CD8-positive, alpha-beta memory T cell (primary cell): Measurements from ENCODE around the gene OLFM4. TPM values are rescaled to one million over a fixed set of nuclear protein-coding genes. Genes with fewer than 3 reads are reported as not detected.

Experiments
- CTCF ChIA-PET: fragments of 350-600 bp; sonication (Branson Sonifier 250); formaldehyde crosslinking; loops from one replicate; lab custom pipeline; 2021; ENCODE audit warnings: antibody characterized with exemption; lab: Charles Lee
- POLR2A ChIA-PET: fragments of 350-600 bp; sonication (Branson Sonifier 250); formaldehyde crosslinking; loops from one replicate; lab custom pipeline; 2021; ENCODE audit warnings: antibody characterized with exemption; lab: Charles Lee
- DNase-seq, 5 donors: peaks; one replicate each; pipeline versions ENCODE4 v3.0.0 to v3.0.0-alpha.2; 2020 to 2022; ENCODE audit warnings: mixed read lengths in 1 of 5
- H3K27ac ChIP-seq: one replicate; pipeline ENCODE4 v1.7.0; 2013; ENCODE audit warnings: low read depth, mild to moderate bottlenecking, low read length, moderate library complexity
- H3K27me3 ChIP-seq: 2 replicates; pipeline ENCODE4 v1.7.0; 2013; ENCODE audit warnings: low read length, mild to moderate bottlenecking; ENCODE audit not compliant: insufficient read depth, poor library complexity, severe bottlenecking
- H3K36me3 ChIP-seq: 2 replicates; pipeline ENCODE4 v1.7.0; 2013; ENCODE audit warnings: mild to moderate bottlenecking, low read length, moderate library complexity; ENCODE audit not compliant: insufficient read depth
- H3K4me1 ChIP-seq: 2 replicates; pipeline ENCODE4 v1.7.0; 2013; ENCODE audit warnings: mild to moderate bottlenecking, low read length, moderate library complexity; ENCODE audit not compliant: insufficient read depth
- H3K4me3 ChIP-seq: 2 replicates; pipeline ENCODE4 v1.7.0; 2013; ENCODE audit warnings: mild to moderate bottlenecking, low read length
- H3K9me3 ChIP-seq: 2 replicates; pipeline ENCODE4 v1.7.0; 2013; ENCODE audit warnings: mild to moderate bottlenecking, low read length
- H3K27ac Mint-ChIP-seq, 8 donors: one replicate each; pipeline ENCODE4 v1.8.0; 2020 to 2021; ENCODE audit warnings: mixed read lengths in 8 of 8, mild to moderate bottlenecking in 6 of 8, inconsistent platforms in 3 of 8, moderate library complexity in 3 of 8
- H3K27me3 Mint-ChIP-seq, 2 donors: one replicate each; pipeline ENCODE4 v1.8.0; 2020 to 2021; ENCODE audit warnings: mixed read lengths in 2 of 2, mild to moderate bottlenecking in 1 of 2, moderate library complexity in 1 of 2
- H3K36me3 Mint-ChIP-seq, 3 donors: one replicate each; pipeline ENCODE4 v1.8.0; 2020 to 2021; ENCODE audit warnings: mixed read lengths in 3 of 3, inconsistent platforms in 1 of 3, mild to moderate bottlenecking in 1 of 3
- H3K4me1 Mint-ChIP-seq, 3 donors: one replicate each; pipeline ENCODE4 v1.8.0; 2020 to 2021; ENCODE audit warnings: mixed read lengths in 3 of 3, inconsistent platforms in 1 of 3, mild to moderate bottlenecking in 1 of 3
- H3K4me3 Mint-ChIP-seq, 7 donors: one replicate each; pipeline ENCODE4 v1.8.0; 2020 to 2021; ENCODE audit warnings: mixed read lengths in 7 of 7, mild to moderate bottlenecking in 6 of 7, moderate library complexity in 4 of 7, inconsistent platforms in 2 of 7
- H3K9me3 Mint-ChIP-seq, 5 donors: one replicate each; pipeline ENCODE4 v1.8.0; 2020 to 2022; ENCODE audit warnings: mixed read lengths in 5 of 5, mild to moderate bottlenecking in 3 of 5, moderate library complexity in 2 of 5, inconsistent platforms in 1 of 5
- polyA plus RNA-seq: library from polyadenylated mRNA; unstranded; fragments of 300-500 nt; fragmentation: Illumina TruSeq; gene quantifications from one replicate; pipeline ENCODE4 v1.2.3, GENCODE V29; 2021
- total RNA-seq, 2 experiments: library from RNA; stranded (reverse); gene quantifications; one replicate each; pipeline ENCODE4 v1.2.3, GENCODE V29; 2021

The OLFM4 gene, protein sequence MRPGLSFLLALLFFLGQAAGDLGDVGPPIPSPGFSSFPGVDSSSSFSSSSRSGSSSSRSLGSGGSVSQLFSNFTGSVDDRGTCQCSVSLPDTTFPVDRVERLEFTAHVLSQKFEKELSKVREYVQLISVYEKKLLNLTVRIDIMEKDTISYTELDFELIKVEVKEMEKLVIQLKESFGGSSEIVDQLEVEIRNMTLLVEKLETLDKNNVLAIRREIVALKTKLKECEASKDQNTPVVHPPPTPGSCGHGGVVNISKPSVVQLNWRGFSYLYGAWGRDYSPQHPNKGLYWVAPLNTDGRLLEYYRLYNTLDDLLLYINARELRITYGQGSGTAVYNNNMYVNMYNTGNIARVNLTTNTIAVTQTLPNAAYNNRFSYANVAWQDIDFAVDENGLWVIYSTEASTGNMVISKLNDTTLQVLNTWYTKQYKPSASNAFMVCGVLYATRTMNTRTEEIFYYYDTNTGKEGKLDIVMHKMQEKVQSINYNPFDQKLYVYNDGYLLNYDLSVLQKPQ
- total RNA-seq (not detected), polyA plus RNA-seq (not detected)

DNA sequence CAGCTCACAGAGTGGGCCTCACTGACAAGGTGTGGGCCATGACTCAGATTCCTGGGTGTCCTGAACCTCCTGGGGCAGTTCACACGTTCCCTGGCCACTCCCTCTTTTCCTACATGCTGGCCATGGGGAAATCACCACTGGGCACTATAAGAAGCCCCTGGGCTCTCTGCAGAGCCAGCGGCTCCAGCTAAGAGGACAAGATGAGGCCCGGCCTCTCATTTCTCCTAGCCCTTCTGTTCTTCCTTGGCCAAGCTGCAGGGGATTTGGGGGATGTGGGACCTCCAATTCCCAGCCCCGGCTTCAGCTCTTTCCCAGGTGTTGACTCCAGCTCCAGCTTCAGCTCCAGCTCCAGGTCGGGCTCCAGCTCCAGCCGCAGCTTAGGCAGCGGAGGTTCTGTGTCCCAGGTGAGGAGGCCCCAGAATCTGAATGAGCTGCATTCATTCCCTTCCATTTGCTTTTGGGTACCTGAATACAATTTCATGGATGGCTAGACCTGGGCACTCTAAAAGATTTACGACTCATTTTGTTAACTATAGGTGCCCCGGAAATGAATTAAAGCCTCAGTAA is at the start of gene OLFM4:
Gene OLFM4 (plus strand): TSS at position 177 of the 567 bp plus-strand sequence. CDS start 24 bp downstream, at position 201.
- Mint-ChIP-seq H3K36me3 (no peaks in the 10 kb centered on the region), H3K27ac (no peak within 1 kb of the TSS), H3K4me1 (no peaks in the 10 kb centered on the region), H3K9me3 (no peaks in the 10 kb centered on the region), H3K4me3 (no peak within 1 kb of the TSS), H3K27me3 (peaks cover under 1 to 3% of the 10 kb centered on the region in 2 donors)
- ChIA-PET POLR2A (no interaction called here), CTCF (no interaction called here)
- no peak for DNase-seq
- H3K4me1 ChIP-seq: no peaks in the 10 kb centered on the region
- no peaks in the 10 kb centered on the region for H3K9me3 ChIP-seq
- no peak within 1 kb of the TSS for H3K4me3 ChIP-seq
- H3K27me3 ChIP-seq: no peaks in the 10 kb centered on the region
- H3K27ac ChIP-seq: no peak within 1 kb of the TSS
- H3K36me3 ChIP-seq: no peaks in the 10 kb centered on the region

DNA sequence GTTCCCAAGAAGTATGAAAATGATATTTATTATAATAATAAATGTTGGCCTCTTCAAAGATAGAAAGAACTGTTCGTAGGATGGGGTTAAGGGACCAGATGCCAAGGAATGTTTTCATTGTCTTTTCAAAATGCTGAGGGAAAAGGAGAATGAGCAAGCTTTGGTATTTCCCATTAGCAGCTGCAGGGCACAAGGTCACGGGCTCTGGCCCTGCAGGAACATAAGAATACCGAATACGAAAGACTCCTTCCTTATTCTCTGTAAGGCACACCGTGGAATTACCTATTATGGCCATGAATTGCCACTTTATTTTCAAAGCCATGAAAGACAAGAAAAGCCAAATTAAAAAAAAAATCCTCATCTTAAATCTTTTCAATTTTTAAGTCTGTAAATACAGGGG is 49.6 kb upstream of the OLFM4 start:
- no peaks in the 10 kb centered on the region for H3K9me3 ChIP-seq
- H3K36me3 ChIP-seq: no peaks in the 10 kb centered on the region
- Mint-ChIP-seq H3K4me1 (no peaks in the 10 kb centered on the region), H3K9me3 (no peaks in the 10 kb centered on the region), H3K36me3 (no peaks in the 10 kb centered on the region), H3K4me3 (no peak overlapping the region), H3K27ac (no peak overlapping the region), H3K27me3 (peaks cover 10 to 17% of the 10 kb centered on the region in 2 donors)
- no peak for DNase-seq
- H3K27ac ChIP-seq: no peak overlapping the region
- POLR2A ChIA-PET: no interaction called here
- CTCF ChIA-PET: no interaction called here
- H3K4me1 ChIP-seq: no peaks in the 10 kb centered on the region
- no peaks in the 10 kb centered on the region for H3K27me3 ChIP-seq
- H3K4me3 ChIP-seq: no peak overlapping the region

DNA sequence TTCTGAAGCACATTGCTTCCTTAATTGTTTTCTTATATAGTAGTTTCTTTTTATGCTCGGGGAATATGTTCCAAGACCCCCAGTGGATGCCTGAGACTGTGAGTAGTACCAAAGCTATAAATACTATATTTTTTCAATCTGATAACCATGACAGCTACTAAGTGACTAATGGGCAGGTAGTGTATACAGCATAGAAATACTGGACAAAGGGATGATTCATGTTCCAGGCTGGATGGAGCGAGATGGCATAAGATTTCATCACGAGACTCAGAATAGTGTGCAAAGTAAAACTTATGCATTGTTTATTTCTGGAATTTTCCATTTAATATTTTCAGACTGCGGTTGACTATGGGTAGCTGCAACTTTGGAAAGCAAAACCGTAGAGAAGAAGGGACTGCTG is 47.9 kb upstream of the OLFM4 start:
- no peaks in the 10 kb centered on the region for H3K27me3 ChIP-seq
- H3K9me3 ChIP-seq: no peaks in the 10 kb centered on the region
- H3K36me3 ChIP-seq: no peaks in the 10 kb centered on the region
- H3K4me1 Mint-ChIP-seq: no peaks in the 10 kb centered on the region
- H3K4me3 ChIP-seq: no peak overlapping the region
- H3K27me3 Mint-ChIP-seq: peaks cover 8 to 15% of the 10 kb centered on the region in 2 donors
- H3K9me3 Mint-ChIP-seq: no peaks in the 10 kb centered on the region
- ChIA-PET CTCF (no interaction called here), POLR2A (no interaction called here)
- H3K27ac Mint-ChIP-seq: no peak overlapping the region
- DNase-seq: no peak
- H3K4me1 ChIP-seq: no peaks in the 10 kb centered on the region
- no peak overlapping the region for H3K27ac ChIP-seq
- no peak overlapping the region for H3K4me3 Mint-ChIP-seq
- H3K36me3 Mint-ChIP-seq: no peaks in the 10 kb centered on the region

DNA sequence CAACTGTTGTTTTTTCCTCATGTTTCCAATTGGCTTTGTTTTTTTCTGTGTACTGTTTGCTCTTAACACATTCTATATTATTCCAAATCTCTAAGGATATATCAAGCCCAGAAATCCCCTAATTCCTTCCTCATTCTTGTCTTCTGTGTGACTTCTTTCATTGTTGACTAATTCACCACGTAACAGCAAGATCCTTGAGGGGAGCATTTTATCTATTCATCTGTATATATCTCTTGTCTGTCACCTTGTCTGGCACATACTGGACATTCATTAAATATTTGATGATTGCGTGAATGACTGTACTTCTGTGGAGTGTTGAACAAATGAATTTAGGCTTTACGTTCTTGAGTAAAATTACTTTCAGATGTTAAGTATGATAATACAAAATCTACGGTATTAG is 44.8 kb upstream of the OLFM4 start:
- Mint-ChIP-seq H3K27me3 (peaks cover 7 to 15% of the 10 kb centered on the region in 2 donors), H3K27ac (peak overlapping the region in 1 of 8 donors; percentile 67), H3K4me1 (no peaks in the 10 kb centered on the region), H3K4me3 (no peak overlapping the region), H3K36me3 (no peaks in the 10 kb centered on the region), H3K9me3 (no peaks in the 10 kb centered on the region)
- POLR2A ChIA-PET: no interaction called here
- no peaks in the 10 kb centered on the region for H3K4me1 ChIP-seq
- no peaks in the 10 kb centered on the region for H3K9me3 ChIP-seq
- no peak overlapping the region for H3K4me3 ChIP-seq
- no peaks in the 10 kb centered on the region for H3K27me3 ChIP-seq
- no peak for DNase-seq
- H3K36me3 ChIP-seq: no peaks in the 10 kb centered on the region
- no peak overlapping the region for H3K27ac ChIP-seq
- CTCF ChIA-PET: interaction anchor here (0.8 kb wide), 1 partner anchor 16 kb away, joined by 3 read pairs; no protein-coding TSS in a partner anchor

DNA sequence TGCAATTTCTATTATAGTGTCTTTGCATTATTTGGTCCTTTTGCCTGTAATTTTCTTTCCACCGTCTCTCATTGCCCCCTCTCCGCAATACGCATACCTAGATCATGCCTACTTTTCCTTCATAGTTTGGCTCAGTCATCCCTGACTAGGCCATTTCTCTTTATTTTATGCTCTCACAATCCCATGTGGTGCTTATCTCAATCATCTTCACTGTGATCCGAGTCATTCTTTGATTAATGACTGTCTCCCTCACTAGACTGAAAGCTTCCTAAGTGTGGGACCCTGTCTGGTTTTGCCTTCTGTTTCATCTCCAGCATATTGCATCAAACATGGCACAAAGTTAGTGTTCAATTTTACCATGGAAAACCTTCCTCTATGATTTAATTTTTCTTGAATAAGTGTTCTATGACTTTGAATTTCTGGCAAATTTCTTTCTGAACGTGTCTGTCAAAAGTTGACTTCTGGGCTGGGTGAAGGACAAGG is 43.7 kb upstream of the OLFM4 start:
- H3K27ac Mint-ChIP-seq: no peak overlapping the region
- ChIA-PET CTCF (no interaction called here), POLR2A (no interaction called here)
- H3K27me3 ChIP-seq: no peaks in the 10 kb centered on the region
- no peaks in the 10 kb centered on the region for H3K36me3 Mint-ChIP-seq
- H3K9me3 Mint-ChIP-seq: no peaks in the 10 kb centered on the region
- H3K4me3 ChIP-seq: no peak overlapping the region
- no peaks in the 10 kb centered on the region for H3K4me1 Mint-ChIP-seq
- H3K9me3 ChIP-seq: no peaks in the 10 kb centered on the region
- no peak overlapping the region for H3K27ac ChIP-seq
- H3K4me3 Mint-ChIP-seq: no peak overlapping the region
- no peaks in the 10 kb centered on the region for H3K4me1 ChIP-seq
- H3K27me3 Mint-ChIP-seq: peaks cover 7 to 17% of the 10 kb centered on the region in 2 donors
- DNase-seq: no peak
- no peaks in the 10 kb centered on the region for H3K36me3 ChIP-seq

DNA sequence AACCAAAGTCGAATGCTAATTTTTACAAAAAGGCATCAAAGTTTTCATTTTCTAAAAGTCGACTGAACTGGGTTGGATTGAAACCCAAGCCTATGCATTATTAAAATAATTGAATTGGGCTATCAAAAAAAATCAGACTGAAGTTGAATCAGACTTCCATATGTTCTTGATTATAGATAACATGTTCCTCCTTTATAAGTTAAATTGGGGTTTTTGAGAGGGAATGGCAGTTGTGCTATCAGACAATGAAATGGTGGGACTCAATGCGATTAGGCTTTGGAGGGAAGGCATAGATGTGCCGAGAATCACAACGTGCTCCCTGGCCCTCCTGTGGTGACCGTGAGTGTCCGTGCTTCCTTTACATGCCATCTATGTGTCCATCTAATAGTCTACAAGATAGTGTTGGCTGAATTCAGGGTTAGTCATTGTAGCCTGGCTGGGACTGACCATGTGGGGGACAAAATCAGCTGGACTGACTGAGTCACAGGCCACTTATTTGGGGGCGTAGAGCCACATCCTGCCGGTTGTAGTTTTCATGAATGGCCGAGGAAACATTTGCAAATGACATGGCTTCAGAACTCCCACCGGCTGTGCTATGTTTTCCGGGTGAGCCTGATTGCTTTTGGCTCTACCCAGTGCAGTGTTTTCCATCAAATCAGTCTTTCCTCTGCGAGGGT is 37.1 kb upstream of the OLFM4 start:
- ChIA-PET CTCF (no interaction called here), POLR2A (no interaction called here)
- H3K27me3 ChIP-seq: no peaks in the 10 kb centered on the region
- Mint-ChIP-seq H3K27me3 (peaks cover 0 to 14% of the 10 kb centered on the region in 2 donors), H3K4me1 (peaks cover 0 to 7% (median 3%) of the 10 kb centered on the region in 3 donors), H3K27ac (no peak overlapping the region), H3K9me3 (no peaks in the 10 kb centered on the region), H3K4me3 (no peak overlapping the region), H3K36me3 (no peaks in the 10 kb centered on the region)
- no peak overlapping the region for H3K27ac ChIP-seq
- no peak for DNase-seq
- H3K36me3 ChIP-seq: no peaks in the 10 kb centered on the region
- H3K4me3 ChIP-seq: no peak overlapping the region
- no peaks in the 10 kb centered on the region for H3K9me3 ChIP-seq
- no peaks in the 10 kb centered on the region for H3K4me1 ChIP-seq

DNA sequence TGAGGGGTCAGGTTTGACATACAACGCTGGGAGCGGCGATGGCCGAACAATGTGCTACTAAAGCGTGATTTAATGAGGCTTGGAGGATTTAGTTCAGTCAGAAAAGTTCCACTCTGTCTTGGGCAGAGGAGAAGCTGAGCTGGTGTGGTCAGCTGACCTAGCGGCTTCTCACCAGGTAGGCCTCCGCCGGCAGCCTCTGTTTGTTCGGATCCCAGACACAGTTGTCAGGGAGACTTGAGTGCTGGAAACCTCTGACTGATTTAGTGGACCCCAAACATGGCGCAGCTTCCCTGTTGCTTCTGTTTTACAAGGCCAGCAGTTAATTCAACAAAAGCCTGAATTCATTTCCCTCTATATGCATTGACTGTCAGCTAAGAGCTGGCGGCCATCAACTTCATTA is 36.5 kb upstream of the OLFM4 start:
- Histone ChIP-seq H3K4me3 (no peak overlapping the region), H3K36me3 (no peaks in the 10 kb centered on the region), H3K4me1 (no peaks in the 10 kb centered on the region), H3K9me3 (no peaks in the 10 kb centered on the region), H3K27me3 (no peaks in the 10 kb centered on the region), H3K27ac (no peak overlapping the region)
- H3K4me1 Mint-ChIP-seq: peaks cover 0 to 7% (median 3%) of the 10 kb centered on the region in 3 donors
- ChIA-PET POLR2A (no interaction called here), CTCF (no interaction called here)
- H3K36me3 Mint-ChIP-seq: no peaks in the 10 kb centered on the region
- no peak for DNase-seq
- H3K9me3 Mint-ChIP-seq: no peaks in the 10 kb centered on the region
- H3K27ac Mint-ChIP-seq: no peak overlapping the region
- peaks cover 0 to 15% of the 10 kb centered on the region in 2 donors for H3K27me3 Mint-ChIP-seq
- no peak overlapping the region for H3K4me3 Mint-ChIP-seq

DNA sequence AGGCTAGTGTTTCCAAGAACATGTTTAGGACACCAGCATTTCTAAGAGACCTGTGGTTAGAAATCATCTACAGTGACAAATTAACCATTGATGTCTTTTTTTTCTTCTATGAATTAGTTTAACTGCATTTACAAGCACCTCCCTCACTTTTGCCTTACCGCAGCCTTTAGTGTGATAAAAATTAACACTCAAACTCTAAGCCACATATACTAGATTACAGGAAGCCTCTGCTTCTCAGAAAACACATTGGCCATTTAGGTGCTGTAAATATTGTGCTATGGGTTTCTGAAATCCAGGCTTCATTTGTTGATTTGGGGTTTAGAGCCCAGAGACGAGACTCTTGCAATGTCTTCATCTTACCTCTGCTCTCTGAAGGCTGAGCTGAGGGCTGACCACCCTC is 34.6 kb upstream of the OLFM4 start:
- H3K27me3 ChIP-seq: no peaks in the 10 kb centered on the region
- no peak overlapping the region for H3K27ac ChIP-seq
- Mint-ChIP-seq H3K9me3 (no peaks in the 10 kb centered on the region), H3K27me3 (peaks cover 0 to 18% of the 10 kb centered on the region in 2 donors), H3K4me1 (peaks cover 0 to 13% (median 3%) of the 10 kb centered on the region in 3 donors), H3K4me3 (peak overlapping the region in 1 of 7 donors; percentile 30), H3K36me3 (no peaks in the 10 kb centered on the region), H3K27ac (peak overlapping the region in 3 of 8 donors; percentile 23 to 47 (median 31))
- no peak overlapping the region for H3K4me3 ChIP-seq
- CTCF ChIA-PET: no interaction called here
- POLR2A ChIA-PET: no interaction called here
- DNase-seq: no peak
- H3K9me3 ChIP-seq: no peaks in the 10 kb centered on the region
- H3K4me1 ChIP-seq: no peaks in the 10 kb centered on the region
- H3K36me3 ChIP-seq: no peaks in the 10 kb centered on the region
